ENCODE results near the gene GSTM1.

The GSTM1 gene

DNA sequence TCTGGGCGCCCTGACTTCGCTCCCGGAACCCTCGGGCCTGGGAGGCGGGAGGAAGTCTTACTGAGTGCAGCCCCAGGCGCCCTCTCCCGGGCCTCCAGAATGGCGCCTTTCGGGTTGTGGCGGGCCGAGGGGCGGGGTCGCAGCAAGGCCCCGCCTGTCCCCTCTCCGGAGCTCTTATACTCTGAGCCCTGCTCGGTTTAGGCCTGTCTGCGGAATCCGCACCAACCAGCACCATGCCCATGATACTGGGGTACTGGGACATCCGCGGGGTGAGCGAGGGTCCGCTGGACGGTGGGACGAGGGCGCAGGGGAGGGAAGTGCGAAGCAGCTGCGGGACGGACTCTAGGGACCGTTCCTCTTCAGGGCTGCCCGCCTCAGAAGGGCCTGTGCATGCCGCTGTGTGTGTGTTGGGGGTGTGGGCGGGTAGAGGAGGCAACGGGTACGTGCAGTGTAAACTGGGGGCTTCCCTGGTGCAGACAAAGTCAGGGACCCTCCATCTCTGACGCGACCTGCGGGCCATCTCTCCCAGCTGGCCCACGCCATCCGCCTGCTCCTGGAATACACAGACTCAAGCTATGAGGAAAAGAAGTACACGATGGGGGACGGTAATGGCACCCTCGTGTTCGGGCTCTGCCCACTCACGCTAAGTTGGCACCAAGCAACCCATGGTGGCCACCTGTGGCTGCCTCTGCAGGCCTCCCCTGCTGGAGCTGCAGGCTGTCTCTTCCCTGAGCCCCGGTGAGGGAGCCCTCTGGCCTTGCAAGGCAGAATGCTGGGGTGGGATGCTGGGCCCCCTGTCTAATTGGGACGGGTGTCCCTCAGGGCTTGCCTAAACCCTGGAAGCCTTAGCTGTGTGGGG is at the start of gene GSTM1:
GSTM1 (plus strand) TSS at position 177 of the 859 bp plus-strand sequence; CDS start at position 234, 57 bp downstream.
- DNase-seq (ENCODE audit: low spot score), result no peak

DNA sequence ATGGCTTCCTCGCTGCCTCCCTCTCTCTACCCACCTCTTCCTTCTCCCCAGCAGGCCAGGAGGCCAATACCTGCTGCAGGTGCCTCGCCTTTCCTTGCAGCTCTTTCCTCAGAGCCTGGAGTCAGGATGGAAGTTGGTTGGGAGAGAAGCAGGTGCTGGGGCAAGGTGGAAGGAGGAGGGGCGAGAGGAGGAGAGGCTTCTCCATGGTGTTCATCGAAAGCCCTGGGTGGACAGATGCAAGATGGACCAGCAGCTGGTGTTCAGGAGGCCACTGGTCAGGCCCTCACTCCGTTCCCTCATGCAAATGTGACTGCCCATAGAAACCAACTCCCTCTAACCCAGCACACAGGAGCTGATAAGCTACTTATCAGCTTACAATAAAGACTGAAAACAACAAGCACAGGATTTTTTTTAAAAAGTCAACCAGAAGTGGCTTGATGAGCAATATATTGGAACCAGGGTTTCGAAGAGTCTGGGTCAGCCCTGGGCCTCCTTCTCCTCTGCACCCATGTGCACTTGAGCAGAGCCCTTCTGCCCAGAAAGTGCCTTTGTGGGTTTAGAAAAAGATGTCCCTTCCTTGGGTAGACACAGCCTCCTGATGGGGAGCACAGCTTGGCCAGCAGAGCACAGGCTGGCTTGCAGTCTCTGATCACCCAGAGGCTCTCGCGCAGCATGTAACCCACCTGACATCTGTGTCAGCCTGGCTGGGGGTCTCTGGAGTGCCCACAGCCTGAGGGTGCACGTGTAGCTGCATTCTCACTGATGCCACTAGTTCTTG is 48.4 kb upstream of the GSTM1 start:
- DNase-seq (ENCODE audit: low spot score), result no peak

DNA sequence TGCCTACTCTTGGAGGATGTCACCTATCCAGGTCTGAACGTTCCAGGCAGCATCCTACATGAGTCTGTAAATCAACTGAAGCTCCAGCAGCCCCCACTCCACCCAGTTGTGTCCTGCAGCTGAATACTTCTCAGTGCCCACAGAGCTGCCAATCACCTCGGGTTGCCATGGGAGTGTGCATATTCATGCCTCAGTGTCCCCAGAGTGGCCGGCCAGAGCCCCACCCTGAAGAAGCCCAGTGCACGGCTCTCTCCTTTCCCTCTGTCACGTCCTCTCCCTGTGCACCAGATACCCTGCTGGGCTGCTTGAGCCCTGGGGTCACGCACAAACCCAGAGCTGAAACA is 47.8 kb upstream of the GSTM1 start:
- DNase-seq (ENCODE audit: low spot score), result no peak

DNA sequence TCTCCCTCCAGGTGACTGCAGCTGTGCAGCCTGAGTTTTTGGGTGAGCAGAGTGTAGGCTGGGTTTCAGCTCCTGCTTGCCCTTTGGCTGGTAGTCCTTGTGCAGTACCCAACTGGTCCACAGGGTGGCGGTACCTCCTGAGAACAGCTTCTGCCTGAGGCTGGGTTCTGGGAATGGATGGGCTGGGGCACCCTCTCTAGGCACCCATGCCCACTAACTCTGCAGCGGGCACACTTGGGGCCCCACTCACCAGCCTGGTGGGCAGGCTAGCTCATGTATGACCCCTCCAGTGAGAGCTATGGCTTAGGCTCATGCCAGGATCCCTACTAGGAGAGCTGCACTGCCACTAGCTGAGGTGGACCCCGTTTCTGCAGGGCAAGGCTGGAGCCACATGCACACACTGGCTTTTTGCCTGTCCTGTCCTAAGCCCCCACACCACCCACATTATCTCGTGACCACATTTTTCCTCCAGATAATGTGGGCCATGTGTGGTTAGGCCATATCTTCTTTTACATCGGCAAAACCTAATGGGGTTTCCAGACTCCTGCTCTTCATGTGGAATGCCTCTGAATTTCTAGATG is 47.2 kb upstream of the GSTM1 start:
- DNase-seq (ENCODE audit: low spot score), result peak; percentile 30

DNA sequence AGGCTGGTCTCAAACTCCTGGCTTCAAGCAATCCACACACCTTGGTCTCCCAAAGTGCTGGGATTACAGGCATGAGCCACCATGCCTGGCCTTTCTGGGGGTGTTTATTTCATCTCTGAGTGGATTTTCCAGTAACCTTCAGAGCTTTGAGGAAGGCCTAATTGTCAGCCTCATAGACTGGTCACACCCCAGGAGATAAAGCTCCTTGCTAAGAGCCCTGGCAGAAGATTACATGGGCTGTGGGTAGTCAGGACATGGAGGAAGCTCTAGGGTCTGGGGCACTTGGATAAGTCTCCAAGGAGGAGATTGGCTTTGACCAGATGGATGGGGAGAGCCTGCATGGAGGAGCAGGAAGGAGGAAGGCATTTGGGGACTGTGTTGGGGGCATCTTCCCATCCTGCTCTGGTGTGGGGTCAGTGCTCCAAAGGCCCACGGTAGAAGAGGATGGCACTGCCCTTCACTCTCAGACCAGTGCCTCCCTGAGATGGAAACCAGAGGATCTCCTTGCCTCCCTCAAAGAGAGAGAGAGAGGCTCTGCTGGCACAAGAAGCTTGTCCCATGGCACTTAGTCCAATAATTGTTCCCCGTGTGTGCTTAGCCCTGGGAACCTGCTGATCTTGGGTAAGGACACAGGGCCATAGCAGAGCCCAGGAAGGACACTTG is 46.4 kb upstream of the GSTM1 start:
- DNase-seq (ENCODE audit: low spot score), result no peak

DNA sequence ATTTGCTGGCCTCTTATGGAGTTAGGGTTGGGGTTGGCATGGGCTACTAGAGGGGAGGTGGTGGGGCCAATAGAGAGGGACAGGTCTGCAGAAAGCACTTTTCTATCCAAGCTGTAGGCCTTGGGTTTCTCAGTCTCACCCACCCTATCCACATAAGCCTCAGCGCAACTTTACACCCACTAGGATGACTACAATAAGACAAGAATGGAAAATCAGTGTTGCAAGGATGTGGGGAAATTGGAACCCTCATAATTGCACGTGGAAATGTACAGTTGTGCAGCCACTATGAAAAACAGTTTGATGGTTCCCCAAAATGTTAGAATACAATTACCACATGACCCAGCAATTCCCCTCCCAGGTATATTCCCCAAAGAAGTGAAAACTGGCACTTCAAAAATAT is 45.8 kb upstream of the GSTM1 start:
- no peak for DNase-seq (ENCODE audit: low spot score)

DNA sequence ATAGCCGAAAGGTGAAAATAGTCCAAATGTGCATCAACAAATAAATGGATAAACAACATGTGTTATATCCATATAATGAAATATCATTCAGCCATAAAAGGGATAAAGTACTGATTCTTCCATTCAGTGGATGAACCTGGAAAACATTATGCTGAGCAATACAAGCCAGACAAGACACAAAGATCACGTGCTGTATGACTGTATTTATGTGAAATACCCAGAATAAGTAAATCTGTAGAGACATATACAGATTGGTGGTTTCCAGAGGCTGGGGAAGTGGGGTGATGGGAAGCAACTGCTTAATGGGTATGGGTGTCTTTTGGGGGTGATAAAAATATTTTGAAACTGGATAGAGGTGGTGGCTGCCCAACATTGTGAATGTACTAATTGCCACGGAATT is 45.0 kb upstream of the GSTM1 start:
- no peak for DNase-seq (ENCODE audit: low spot score)

DNA sequence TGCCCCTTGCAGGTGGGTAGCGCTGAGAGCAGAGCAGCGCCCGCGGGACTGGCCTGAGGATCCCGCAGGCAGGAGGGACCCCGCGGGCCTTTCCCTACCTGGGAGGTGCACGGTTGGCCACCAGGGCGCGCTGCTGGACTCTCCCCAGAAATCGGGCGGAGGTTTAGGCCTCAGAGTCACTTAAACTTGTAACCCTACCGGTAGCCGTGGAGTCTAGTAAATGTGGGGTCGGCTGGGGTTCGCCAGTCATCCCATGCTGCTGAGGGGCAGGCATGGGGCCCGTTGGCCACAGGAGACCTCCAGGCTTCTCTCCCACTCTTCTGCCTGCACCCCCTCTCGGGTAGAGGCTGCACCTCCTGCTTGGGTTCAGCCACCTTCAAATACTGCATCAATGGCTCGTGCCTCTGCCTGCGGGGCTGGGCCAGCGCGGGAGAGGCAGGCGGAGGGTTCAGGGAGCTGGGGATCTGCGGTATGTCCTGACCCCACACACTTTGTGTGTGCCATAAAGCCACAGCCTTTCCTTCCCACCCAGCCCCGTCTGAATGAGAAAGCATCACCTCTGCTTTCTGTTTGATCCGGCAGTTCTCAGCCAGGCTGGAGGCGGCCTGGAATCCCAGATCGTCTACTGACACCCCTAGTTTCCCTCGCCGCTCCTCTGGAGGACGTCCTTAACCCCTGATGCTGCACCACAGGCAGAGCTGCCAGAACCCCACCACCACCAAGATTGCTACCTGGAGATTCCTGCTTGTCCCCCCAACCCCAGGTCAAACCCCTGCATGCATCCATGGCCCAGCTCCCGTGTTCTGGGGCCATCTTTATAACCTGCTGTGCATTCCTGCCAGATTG is 44.0 kb upstream of the GSTM1 start:
- DNase-seq (ENCODE audit: low spot score), result no peak

DNA sequence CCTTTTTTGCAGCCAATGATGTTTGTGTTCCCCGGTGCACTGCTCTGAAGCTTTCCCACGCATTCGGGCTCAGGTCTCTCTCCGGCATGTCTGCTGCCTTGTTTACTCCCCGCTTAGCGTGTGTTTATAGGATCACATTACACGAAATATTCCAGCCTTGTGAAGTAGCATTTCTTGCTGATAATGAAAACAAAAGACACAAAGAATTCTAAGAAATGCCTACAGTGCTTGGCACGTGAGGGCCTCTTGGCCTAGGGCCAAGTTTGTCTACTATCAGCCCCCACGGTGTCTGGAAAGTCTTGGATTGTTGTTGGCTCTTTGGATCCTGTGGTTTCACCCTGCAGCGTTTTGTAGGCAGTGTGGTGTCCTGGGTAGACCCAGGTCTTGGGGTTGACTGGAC is 42.9 kb upstream of the GSTM1 start:
- DNase-seq (ENCODE audit: low spot score), result peak; percentile 38

DNA sequence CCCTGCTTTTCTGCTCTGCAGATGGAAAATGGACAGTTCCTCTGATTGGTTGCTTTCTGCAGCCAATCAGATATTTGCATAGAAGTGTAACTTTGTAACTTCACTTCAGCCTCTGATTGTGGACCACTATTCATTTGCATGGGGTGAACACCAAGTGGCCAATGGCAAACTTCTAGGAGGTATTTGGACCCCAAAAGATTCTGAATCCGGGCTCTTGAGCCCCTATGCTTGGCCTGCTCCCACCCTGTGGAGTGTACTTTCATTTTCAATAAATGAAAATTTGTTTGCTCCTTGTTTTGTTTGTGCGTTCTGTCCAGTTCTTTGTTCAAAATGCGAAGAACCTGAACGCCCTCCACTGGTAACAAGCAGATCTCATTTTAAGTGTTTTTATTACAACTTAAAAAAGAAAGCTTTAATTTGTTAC is 38.1 kb upstream of the GSTM1 start:
- no peak for DNase-seq (ENCODE audit: low spot score)

DNA sequence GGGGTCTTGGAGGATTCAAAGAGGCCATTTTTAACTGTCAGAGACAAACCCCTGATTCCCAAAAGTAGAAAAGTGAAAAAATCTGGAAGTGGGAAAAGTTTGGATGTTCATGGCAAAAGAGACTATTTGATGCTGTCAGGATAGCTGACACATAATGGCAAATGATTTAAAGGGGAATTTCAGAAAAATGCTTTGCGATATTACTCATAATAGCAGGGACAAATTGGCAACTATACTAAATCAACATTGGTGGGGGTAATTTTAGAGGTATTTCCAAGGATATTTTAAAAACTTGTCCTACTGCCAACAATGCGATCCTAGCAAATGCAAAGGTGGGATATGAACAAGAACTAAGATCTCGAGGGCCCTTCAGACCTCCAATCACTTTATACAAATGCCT is 37.0 kb upstream of the GSTM1 start:
- no peak for DNase-seq (ENCODE audit: low spot score)

DNA sequence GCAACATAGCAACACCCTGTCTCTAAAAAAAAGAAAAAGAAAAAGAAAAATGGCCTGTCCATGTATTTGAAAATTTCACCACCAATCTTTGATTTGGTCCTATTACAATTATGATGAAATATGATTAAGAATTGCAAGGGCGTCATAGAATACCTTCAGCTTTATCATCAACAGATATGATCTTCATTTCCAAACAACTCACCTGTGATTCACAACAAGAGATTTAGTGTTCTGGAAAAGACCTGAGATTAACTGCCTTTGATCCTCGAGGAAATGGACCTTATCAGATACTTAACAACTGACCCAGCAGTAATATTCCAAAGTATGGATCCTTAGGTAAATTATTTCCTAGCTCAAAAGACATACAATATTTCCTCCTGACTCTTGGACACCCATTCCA is 35.2 kb upstream of the GSTM1 start:
- DNase-seq (ENCODE audit: low spot score), result no peak

DNA sequence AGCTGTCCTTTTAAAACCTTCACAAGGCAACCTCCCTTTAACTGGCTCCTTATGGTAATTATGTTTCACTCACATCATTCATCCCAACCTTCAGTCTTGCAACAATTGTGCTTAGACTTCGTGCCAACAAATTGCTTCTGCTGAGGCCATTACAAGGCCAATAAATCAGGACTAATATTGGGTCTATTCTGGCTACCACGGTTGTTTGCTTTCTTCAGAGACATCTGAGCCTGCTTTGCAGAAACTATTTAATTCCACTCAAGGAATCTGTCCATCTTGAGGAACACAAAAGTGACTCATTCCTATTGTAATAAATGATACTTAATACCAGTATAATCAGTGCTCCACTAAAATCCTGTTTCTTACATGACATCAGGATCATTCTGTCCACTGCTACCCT is 34.3 kb upstream of the GSTM1 start:
- DNase-seq (ENCODE audit: low spot score), result no peak

DNA sequence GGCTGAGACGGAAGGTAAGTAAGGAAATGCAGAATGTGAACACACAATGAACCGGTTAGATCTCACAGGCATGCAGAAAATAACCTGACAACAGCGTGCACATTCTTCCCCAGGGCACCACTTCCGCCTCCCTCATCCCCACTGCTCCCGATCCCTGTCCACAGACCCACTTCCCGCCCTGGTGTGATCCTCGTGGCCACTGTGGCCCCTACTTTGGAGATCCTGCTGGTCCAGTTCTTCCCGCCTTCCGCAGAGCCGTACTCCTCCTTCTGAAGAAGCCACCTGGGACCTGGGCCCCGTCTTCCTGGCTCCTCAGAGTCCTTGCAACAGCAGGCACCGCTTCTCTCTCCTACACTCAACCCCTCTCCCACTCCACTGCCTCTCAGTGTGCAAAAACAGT is 33.1 kb upstream of the GSTM1 start:
- no peak for DNase-seq (ENCODE audit: low spot score)

DNA sequence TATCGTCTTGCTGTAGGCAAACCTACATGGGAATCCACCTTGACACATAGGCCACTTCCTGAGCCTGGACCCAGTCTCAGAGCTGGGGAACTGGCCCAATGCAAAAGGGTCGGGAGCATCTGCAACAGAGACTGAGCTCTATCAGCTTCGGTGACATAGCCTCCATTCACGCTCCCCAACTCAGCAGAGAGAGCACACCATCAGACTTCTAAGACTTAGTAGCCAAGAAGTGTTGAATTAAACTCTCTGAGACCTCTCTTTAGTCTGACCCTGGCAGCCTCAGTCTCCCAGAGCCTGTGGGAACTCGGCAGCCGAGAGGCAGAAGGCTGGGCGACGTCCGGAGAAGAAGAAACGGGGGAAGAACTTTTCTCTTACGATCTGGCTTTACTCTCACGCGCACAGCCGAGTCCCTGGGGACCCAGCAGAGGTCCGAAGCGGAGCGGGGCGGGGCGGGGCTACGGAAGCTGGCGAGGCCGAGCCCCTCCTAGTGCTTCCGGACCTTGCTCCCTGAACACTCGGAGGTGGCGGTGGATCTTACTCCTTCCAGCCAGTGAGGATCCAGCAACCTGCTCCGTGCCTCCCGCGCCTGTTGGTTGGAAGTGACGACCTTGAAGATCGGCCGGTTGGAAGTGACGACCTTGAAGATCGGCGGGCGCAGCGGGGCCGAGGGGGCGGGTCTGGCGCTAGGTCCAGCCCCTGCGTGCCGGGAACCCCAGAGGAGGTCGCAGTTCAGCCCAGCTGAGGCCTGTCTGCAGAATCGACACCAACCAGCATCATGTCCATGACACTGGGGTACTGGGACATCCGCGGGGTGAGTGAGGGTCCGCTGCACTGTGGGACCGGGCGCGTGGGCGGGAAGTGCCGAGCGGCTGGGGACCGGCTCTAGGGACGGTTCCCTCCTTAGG is 31.8 kb upstream of the GSTM1 start, which contains the start of gene GSTM4:
GSTM4 (plus strand) TSS at position 485 of the 905 bp plus-strand sequence; CDS start at position 776, 291 bp downstream.
- DNase-seq (ENCODE audit: low spot score), result peak; percentile 68

DNA sequence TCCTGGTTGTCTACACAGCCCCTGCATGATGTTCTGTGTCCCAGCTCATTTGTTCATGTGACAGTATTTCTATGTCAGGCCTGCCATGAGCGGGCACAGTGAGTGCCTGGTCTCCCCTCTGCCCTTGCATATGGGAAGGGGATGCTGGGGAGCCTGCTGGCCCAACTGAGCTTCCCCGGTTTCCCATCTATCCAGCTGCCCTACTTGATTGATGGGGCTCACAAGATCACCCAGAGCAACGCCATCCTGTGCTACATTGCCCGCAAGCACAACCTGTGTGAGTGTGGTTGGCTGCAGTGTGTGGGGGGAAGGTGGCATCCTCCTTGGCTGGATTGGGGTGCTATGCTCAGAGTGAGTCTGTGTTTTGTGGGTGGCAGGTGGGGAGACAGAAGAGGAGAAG is 30.2 kb upstream of the GSTM1 start:
- no peak for DNase-seq (ENCODE audit: low spot score)

DNA sequence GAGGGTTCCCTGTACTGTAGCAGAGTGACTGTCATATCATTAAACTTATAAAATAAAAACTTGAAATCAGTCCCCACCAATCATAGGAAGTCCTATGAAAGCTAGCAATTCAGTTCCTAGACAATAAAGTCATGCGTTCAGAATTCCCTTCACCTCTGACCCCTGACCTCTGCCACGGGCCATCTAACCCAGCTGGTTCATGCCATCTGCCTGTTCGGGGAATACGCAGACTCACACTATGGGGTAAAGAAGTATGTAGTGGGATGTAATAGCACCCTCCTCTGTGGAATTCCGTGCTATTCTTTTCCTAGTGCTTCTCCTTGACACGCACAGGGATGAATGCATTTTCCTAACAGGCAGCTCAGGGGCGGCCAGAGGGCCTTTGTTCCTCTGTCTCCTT is 29.6 kb upstream of the GSTM1 start:
- DNase-seq (ENCODE audit: low spot score), result no peak

DNA sequence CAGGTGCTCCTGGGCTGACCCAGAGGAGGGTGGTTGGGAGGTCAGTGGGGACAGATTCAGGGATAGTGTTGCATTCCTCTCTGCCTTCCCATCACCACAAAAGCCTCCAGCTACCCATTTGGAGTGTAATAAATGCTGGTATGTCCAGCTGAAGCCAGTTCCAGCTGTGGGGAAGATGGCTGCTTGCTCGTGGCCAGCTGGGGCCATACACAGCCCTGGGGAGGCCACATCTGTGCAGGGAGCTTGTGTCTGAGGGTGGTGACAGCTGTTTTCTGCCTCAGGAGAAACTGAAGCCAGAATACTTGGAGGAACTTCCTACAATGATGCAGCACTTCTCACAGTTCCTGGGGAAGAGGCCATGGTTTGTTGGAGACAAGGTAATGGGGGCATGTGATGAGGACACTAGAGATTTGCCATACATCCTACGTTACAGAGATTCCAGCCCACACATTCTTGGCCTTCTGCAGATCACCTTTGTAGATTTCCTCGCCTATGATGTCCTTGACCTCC is 29.0 kb upstream of the GSTM1 start:
- DNase-seq (ENCODE audit: low spot score), result no peak

DNA sequence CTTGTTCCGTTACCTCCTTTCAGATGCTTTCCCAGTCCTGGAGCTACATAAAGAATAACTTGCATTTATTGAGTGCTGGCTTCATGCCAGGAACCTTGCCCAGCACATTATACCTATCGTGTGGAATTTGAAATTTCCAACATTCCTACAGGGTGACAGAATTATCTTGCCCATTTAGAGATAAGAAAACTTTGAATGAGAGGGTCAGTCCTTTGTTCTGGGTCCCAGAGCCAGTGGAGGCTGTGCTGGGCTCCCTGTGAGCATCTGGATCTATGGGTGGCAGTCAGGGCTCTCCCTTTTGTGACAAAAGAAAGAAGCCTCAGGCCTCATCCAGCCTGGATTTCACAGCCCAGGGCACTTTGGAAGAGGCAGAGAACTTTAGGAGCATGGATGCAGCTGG is 28.5 kb upstream of the GSTM1 start:
- no peak for DNase-seq (ENCODE audit: low spot score)

DNA sequence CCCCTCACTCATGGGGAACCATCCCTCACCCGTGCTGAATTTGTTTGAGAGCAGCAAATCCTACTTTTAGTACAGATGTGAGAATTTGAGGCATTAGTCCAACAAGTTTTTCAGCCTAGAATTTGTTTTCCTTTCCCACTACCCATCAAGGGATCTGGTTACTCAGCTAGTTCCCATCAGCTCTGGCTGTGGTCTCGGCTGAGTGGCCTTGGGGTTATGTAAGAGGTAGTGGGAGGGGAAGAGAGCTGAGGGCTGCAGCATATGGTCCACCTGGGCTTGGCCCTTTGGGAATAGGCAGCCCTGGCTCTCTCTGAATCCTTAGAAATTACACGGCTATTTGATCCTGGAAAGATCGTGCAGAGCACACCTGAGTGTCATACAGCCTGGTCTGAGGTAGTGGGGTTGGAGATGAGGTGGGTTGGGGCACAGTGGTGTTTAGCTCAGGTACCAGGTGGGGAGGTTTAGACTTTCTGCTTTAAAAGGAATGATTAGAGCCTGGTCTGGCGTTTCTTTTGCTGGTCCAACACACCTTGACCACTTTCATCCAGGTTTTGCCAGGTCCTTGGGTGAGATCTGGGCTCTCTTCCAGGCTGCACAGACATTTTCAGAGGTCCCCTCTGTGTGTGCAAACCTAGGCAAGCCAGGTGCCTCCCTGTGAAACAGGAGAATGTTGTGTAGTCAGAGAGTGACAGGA is 27.5 kb upstream of the GSTM1 start:
- DNase-seq (ENCODE audit: low spot score), result no peak
